GM10248 (cell line): ENCODE measurements around the gene LAYN.

Experiments used
- CTCF ChIA-PET: fragments of 300-600 bp; sonication (Branson Sonifier 250); formaldehyde crosslinking; extraction: SDS; loops from one replicate; lab custom pipeline; 2021; ENCODE audit warnings: antibody characterized with exemption; lab: Yijun Ruan, JAX
- POLR2A ChIA-PET: fragments of 350-650 bp; sonication (Branson Sonifier 250); formaldehyde crosslinking; extraction: SDS; loops from one replicate; lab custom pipeline; 2020; ENCODE audit warnings: antibody characterized with exemption; lab: Yijun Ruan, JAX
- DNase-seq: peaks from one replicate; pipeline ENCODE4 v3.0.0; 2012; ENCODE audit errors: extremely low spot score
- CTCF ChIP-seq: IDR thresholded peaks from 2 replicates; pipeline ENCODE4 v1.5.1; 2012; ENCODE audit warnings: mild to moderate bottlenecking, low read depth; ENCODE audit errors: extremely low read depth, missing control alignments, control extremely low read depth

Gene LAYN

GRCh38 chr11:111589114-111589513 is 48.6 kb downstream of the LAYN start:
- DNase-seq: no peak
- CTCF ChIA-PET: interaction anchor here (1.4 to 6.1 kb wide), 3 partner anchors 189 to 254 kb away, joined by 3 to 80 read pairs (median 52); no protein-coding TSS in a partner anchor
- TF ChIP-seq CTCF: no peak
- POLR2A ChIA-PET: no interaction called here

- no peak for DNase-seq
- TF ChIP-seq CTCF: no peak
- CTCF ChIA-PET: interaction anchor here (1.4 to 6.1 kb wide), 4 partner anchors 14 to 253 kb away, joined by 3 to 80 read pairs (median 28); no protein-coding TSS in a partner anchor
- POLR2A ChIA-PET: no interaction called here
Measured at GRCh38 chr11:111589886-111590499, 49.5 kb downstream of the LAYN start.

DNA sequence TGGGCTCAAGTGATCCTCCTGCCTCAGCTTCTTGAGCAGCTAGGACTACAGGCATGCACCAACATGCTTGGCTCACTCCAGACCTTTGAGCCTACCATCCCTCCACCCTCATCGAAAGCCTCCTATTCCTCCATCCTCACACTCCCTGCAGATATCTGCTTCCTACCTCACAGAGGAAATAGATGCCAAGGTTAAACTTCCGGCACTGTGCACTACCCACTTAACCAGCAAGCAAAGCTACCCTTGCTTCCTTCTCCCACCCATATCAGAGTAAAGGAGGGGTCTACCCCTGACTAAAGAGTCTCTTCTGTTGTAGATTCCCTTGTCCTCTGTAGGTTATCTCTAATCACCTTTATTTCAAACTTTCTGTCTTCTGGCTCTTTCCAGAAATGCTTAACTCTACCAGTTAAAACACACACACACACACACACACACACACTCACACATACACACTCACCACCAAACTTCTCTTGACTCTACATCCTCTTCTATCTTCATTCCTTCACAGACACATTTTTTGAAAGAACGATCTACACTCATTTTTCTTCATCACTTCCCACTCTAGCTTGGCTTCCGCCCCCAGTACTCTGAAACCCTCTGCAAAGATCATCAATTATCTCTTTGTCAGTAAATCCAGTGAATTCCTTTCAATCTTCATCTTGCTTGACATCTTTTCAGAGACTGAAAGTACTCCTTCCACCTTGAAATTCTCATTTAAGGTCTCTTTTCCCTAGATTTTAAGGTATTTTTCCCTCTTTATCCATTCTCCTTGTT is 50.9 kb downstream of the LAYN start:
- POLR2A ChIA-PET: no interaction called here
- no peak for DNase-seq
- no peak for TF ChIP-seq CTCF
- CTCF ChIA-PET: interaction anchor here (0.9 to 5.1 kb wide), 8 partner anchors 12 to 260 kb away, joined by 3 to 52 read pairs (median 3); no protein-coding TSS in a partner anchor

DNA sequence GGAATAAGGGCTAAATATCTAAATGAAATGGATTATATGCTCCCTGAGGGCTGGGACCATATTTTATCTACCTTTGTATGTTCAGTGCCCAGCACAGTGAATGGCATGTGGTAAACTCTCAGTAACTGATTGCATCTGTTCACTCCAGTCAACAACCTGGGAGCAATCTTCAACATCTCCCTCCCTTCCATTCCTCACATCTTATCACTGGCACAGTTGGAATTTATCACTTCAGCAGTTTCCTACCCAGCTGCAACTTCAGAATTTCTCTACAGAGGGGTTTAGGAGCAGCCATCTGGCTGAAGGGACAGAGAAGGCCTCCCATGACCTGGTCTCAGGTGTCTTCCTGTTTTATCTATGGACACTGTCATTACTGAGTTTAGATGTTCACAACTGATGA is 52.0 kb downstream of the LAYN start:
- no peak for DNase-seq
- ChIA-PET CTCF (interaction anchor here (0.9 to 1.8 kb wide), 4 partner anchors 10 to 259 kb away, joined by 3 to 5 read pairs (median 4); no protein-coding TSS in a partner anchor), POLR2A (no interaction called here)
- TF ChIP-seq CTCF: no peak

DNA sequence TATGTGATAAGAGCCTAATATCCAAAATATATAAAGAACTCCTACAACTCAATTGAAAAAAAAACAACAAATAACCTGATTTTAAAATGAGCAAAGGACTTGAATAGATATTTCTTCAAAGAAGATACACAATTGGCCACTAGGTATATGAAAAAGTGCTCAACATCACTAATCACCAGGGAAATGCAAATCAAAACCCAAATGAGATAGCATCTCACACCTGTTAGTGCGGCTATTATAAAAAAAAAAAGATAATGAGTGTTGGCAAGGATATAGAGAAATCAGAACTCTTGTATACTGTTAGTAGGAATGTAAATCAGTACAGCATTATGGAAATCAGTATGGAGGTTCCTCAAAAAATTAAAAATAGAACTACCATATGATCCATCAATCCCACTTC is 55.8 kb downstream of the LAYN start:
- CTCF ChIA-PET: interaction anchor here (1.0 to 2.5 kb wide), 4 partner anchors 9 to 183 kb away, joined by 4 to 21 read pairs (median 7); no protein-coding TSS in a partner anchor
- no peak for TF ChIP-seq CTCF
- POLR2A ChIA-PET: no interaction called here
- DNase-seq: no peak

GRCh38 chr11:111598148-111598547 is 57.6 kb downstream of the LAYN start:
- CTCF ChIA-PET: interaction anchor here (0.8 to 3.2 kb wide), 9 partner anchors 11 to 181 kb away, joined by 3 to 21 read pairs (median 3); partner anchors contain the start of gene PPP2R1B
- DNase-seq: no peak
- POLR2A ChIA-PET: no interaction called here
- no peak for TF ChIP-seq CTCF
